GM12891 (cell line): ENCODE data around the gene PODN.

Source experiments
- POLR2A ChIP-seq: IDR thresholded peaks from 2 replicates; pipeline ENCODE4 v1.6.1; 2011; ENCODE audit warnings: low read depth, low read length, control low read depth
- POLR2AphosphoS5 ChIP-seq: IDR thresholded peaks from 2 replicates; pipeline ENCODE4 v1.6.1; 2011; ENCODE audit warnings: low read depth, low read length, control low read depth
- SPI1 ChIP-seq: IDR thresholded peaks from 2 replicates; pipeline ENCODE4 v1.6.1; 2011; ENCODE audit warnings: low read depth, low read length, control low read depth

DNA sequence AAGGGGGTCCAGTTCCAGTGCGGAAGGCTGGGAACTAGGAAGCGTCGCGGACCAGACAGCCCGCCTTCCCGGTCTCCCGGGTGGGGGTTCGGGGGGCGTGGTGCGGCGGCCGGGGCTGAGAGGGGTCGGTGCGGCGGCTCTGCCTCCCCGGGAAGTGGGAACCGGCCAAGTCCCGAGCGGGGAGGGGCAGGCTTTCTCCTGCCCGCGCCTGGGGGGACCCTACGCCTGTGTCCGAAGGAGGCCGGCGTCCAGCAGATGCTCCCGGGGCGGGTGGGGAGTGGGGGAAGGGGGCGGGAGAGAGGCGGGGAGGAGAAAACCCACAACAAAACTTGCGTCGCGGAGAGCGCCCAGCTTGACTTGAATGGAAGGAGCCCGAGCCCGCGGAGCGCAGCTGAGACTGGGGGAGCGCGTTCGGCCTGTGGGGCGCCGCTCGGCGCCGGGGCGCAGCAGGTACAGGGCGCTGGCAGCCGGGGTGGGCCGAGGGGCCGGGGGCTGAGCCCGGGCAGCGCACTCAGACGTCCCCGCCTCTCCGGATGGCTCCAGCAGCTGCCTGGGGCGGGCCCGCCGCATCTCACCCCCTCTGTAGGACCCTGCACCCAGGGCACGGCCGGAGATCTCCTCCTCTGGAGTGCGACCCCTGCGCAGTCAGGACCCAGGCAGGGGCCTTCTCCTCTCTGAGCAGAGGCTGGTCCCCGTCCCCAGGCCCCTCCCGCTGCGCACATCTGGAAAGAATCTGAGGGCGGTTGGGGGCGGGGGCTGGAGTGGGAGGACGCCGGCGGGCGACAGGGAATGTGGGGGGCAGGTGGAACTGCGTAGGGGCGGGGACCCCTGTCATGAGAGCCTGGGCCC lies at the start of gene PODN:
- TF ChIP-seq POLR2AphosphoS5 (no peak), POLR2A (no peak), SPI1 (no peak)
